Lower leg skin (tissue), 4 donors: ENCODE results near the gene CALML6. TPM values are rescaled to one million over a fixed set of nuclear protein-coding genes. Genes with fewer than 3 reads are reported as not detected.

Experiments used
- DNase-seq, 2 donors: peaks; one replicate each; pipeline ENCODE4 v3.0.0-alpha.2; 2019; ENCODE audit warnings: low spot score in 2 of 2
- H3K4me3 ChIP-seq: fragments of 200-600 bp; sonication (generic); 2 replicates; pipeline ENCODE4 v1.5.1; 2017; ENCODE audit warnings: mild to moderate bottlenecking, low read depth; ENCODE audit not compliant: poor library complexity, severe bottlenecking
- CTCF ChIP-seq, 3 donors: fragments of 450-650 bp; IDR thresholded peaks; one replicate each; pipeline ENCODE4 v1.5.1; 2016; ENCODE audit warnings: antibody characterized with exemption in 3 of 3, mild to moderate bottlenecking in 3 of 3, moderate library complexity in 2 of 3
- POLR2A ChIP-seq, 2 donors: fragments of 450-650 bp; IDR thresholded peaks; one replicate each; pipeline ENCODE4 v1.6.1; 2016 to 2017; ENCODE audit warnings: antibody characterized with exemption in 2 of 2, mild to moderate bottlenecking in 1 of 2, moderate library complexity in 1 of 2
- WGBS, 2 donors: methylation state at CpG; one replicate each; pipeline ENCODE4 v1.1.5; 2018; 5-methylcytosine and 5-hydroxymethylcytosine counted together
- intact Hi-C: fragments of 100-400 bp; cut with DNase I; formaldehyde crosslinking; loops from one replicate; pipeline ENCODE4 v1.15.0; 2023; ENCODE audit warnings: low total_unique reads
- total RNA-seq, 4 donors: library from RNA; depleted of rRNA; stranded (reverse); fragments of >200 nt; gene quantifications; one replicate each; pipeline ENCODE4 v1.1.0, GENCODE V29; 2016

The CALML6 gene
- total RNA-seq, 4 donors from 2014 or later = 0.13 to 0.89 (median 0.65) TPM

DNA sequence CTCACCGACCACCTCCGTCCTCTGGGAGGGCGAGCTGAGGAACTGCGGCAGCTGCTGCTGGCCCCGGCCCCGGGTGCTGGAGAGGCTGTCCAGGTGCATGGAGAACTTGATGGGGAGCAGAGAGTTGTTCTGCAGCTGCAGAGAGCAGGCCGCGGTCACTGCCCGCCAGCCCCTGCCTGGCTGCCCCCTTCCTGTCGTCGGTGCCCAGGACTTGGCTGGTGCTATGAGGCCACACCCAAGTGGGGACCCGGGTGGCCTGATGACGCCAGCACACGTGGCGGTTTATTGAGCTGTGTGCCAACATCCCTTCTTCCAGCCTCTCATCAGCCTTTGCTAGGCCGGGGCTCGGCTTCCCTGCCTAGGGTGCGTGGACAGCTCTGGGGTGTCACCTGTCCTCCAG is 9.3 kb downstream of the CALML6 start:
- no peak overlapping the region for H3K4me3 ChIP-seq
- DNase-seq = no peak
- intact Hi-C loops = no loop called here
- TF ChIP-seq POLR2A (IDR thresholded peaks at IDR 0.05) (no peak), CTCF (IDR thresholded peaks at IDR 0.05) (no peak)
- 29 to 31% methylated on average over 11 to 15 of the region's 18 CpGs for WGBS, 2 donors

- no peak for DNase-seq
- no peak overlapping the region for H3K4me3 ChIP-seq
- intact Hi-C loops = no loop called here
- no peak for TF ChIP-seq POLR2A (IDR thresholded peaks at IDR 0.05)
- TF ChIP-seq CTCF (IDR thresholded peaks at IDR 0.05) = no peak
- 69 to 83% methylated on average over 21 of the region's 21 CpGs for WGBS, 2 donors
Observed at GRCh38 chr1:1924849-1925248, 9.8 kb downstream of the CALML6 start.

GRCh38 chr1:1925437-1926345 is 10.6 kb downstream of the CALML6 start:
- DNase-seq = no peak
- TF ChIP-seq POLR2A (IDR thresholded peaks at IDR 0.05) = no peak
- TF ChIP-seq CTCF (IDR thresholded peaks at IDR 0.05) = no peak
- 82 to 86% methylated on average over 15 to 18 of the region's 27 CpGs for WGBS, 2 donors
- intact Hi-C loops = no loop called here
- no peak overlapping the region for H3K4me3 ChIP-seq

- WGBS, 2 donors = 72 to 73% methylated on average over 23 to 26 of the region's 26 CpGs
- no peak for DNase-seq
- no peak overlapping the region for H3K4me3 ChIP-seq
- intact Hi-C loops = no loop called here
- TF ChIP-seq POLR2A (IDR thresholded peaks at IDR 0.05) = no peak
- no peak for TF ChIP-seq CTCF (IDR thresholded peaks at IDR 0.05)
Observed at GRCh38 chr1:1926346-1926811, 11.3 kb downstream of the CALML6 start.

DNA sequence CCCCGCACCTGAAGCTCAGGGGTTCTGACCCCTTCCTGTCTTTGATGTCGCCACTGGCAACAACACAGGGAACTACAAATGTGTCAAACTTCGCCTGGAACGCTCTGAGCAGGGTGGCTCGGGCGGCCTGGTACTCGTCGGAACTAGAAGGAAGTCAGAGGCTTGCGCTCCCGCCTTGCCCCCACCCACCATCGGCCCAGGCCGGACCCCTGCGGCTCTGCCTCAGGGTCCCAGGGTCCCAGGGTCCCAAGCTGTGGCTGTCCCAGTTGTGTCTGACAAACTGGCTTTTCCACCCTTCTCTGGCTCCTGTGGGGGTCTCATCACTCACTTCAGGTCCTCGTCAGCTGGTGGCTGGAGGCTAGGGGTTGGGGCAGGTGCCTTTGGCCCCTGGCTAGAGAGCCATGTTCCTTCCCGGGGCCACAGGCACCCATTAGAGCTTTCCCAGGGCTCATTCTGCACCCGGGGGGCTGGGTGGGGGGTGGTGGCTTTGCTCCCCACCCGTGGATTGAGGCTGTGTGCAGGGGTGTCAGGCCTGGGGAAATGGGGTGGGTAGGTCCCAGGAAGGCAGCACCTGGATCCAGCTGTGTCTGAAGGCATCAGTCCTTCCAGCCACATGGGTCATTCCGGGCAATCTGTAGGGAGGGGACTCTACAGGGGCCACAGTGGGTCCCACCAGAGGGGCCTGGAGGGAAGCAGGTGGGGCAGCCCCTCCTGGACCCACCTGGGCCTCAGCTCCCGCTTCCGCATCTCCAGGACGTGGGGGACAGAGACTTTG is 12.0 kb downstream of the CALML6 start:
- TF ChIP-seq CTCF (IDR thresholded peaks at IDR 0.05) (no peak), POLR2A (IDR thresholded peaks at IDR 0.05) (no peak)
- H3K4me3 ChIP-seq = no peak overlapping the region
- intact Hi-C loops = no loop called here
- no peak for DNase-seq
- 56 to 71% methylated on average over 19 to 21 of the region's 21 CpGs for WGBS, 2 donors
